Stimulated activated CD8-positive, alpha-beta memory T cell treated with anti-CD3 and anti-CD28 coated beads, Interleukin-12 subunit alpha, Interleukin-12 subunit beta, amount 100 ng/mL, for 4 hours (primary cell): ENCODE results near the gene KRT82.
"Not testable (repeated sequence)": the region's sequence is repeated elsewhere in the genome, so short reads cannot be mapped to it uniquely, and the experiment has no call there.

Source experiments
- DNase-seq: peaks from one replicate; pipeline ENCODE4 v3.0.0-alpha.2; 2020; ENCODE audit warnings: low read depth

The KRT82 gene

GRCh38 chr12:52410589-52411248 lies 4.6 kb upstream of the KRT82 start:
- DNase-seq: not testable (repeated sequence)

GRCh38 chr12:52407918-52408317 lies 1.8 kb upstream of the KRT82 start:
- no peak for DNase-seq

GRCh38 chr12:52404951-52405350 lies 1.2 kb downstream of the KRT82 start:
- no peak for DNase-seq

- DNase-seq: no peak
Observed at GRCh38 chr12:52403561-52403960, 2.6 kb downstream of the KRT82 start.

- no peak for DNase-seq
Observed at GRCh38 chr12:52402873-52403540, 3.1 kb downstream of the KRT82 start.

- DNase-seq: no peak
Observed at GRCh38 chr12:52402377-52402776, 3.8 kb downstream of the KRT82 start.

GRCh38 chr12:52401926-52402325 lies 4.2 kb downstream of the KRT82 start:
- no peak for DNase-seq

- no peak for DNase-seq
Observed at GRCh38 chr12:52401526-52401925, 4.6 kb downstream of the KRT82 start.

GRCh38 chr12:52400906-52401305 lies 5.2 kb downstream of the KRT82 start:
- no peak for DNase-seq

- no peak for DNase-seq
Observed at GRCh38 chr12:52399756-52400155, 6.4 kb downstream of the KRT82 start.

- DNase-seq: no peak
Observed at GRCh38 chr12:52398176-52398575, 8.0 kb downstream of the KRT82 start.

- DNase-seq: no peak
Observed at GRCh38 chr12:52396656-52397055, 9.5 kb downstream of the KRT82 start.

- no peak for DNase-seq
Observed at GRCh38 chr12:52395761-52396434, 10.2 kb downstream of the KRT82 start.

- no peak for DNase-seq
Observed at GRCh38 chr12:52394836-52395405, 11.2 kb downstream of the KRT82 start.

GRCh38 chr12:52392465-52393007 lies 13.6 kb downstream of the KRT82 start:
- DNase-seq: no peak

GRCh38 chr12:52391618-52392002 lies 14.5 kb downstream of the KRT82 start:
- DNase-seq: no peak

- DNase-seq: no peak
Observed at GRCh38 chr12:52390739-52391617, 15.2 kb downstream of the KRT82 start.

GRCh38 chr12:52389313-52390207 lies 16.6 kb downstream of the KRT82 start:
- DNase-seq: no peak

GRCh38 chr12:52387859-52388258 lies 18.3 kb downstream of the KRT82 start:
- DNase-seq: no peak

GRCh38 chr12:52385226-52385702 lies 20.9 kb downstream of the KRT82 start, which contains the start of gene KRT84:
Gene KRT84, minus strand, starts transcription at chr12:52385652. Its CDS starts 67 bp downstream, at chr12:52385585.
- DNase-seq: no peak
